Right lobe of liver (tissue), 6 donors: ENCODE data around the gene MT1A. TPM values are rescaled to one million over a fixed set of nuclear protein-coding genes. Genes with fewer than 3 reads are reported as not detected.

Experiments used
- ATAC-seq, 4 donors: fragments of 200-7000 bp; cut with Tn5 transposase; one replicate each; pipeline ENCODE4 v1.9.1; 2020; ENCODE audit warnings: mild to moderate bottlenecking in 4 of 4, moderate library complexity in 4 of 4
- DNase-seq, 3 donors: peaks; one replicate each; pipeline ENCODE4 v3.0.0-alpha.2; 2020
- H3K27ac ChIP-seq, 3 donors: fragments of 200-600 bp; one replicate each; pipeline ENCODE4 v1.8.0; 2022
- H3K27me3 ChIP-seq, 2 donors: fragments of 200-600 bp; one replicate each; pipeline ENCODE4 v1.8.0; 2022
- H3K36me3 ChIP-seq, 4 donors: fragments of 200-600 bp; sonication (generic) in 1 of 4; one replicate each; pipeline versions ENCODE4 v1.5.1 to v1.8.0; 2017 to 2022; ENCODE audit warnings: control low read depth in 1 of 4
- H3K4me1 ChIP-seq, 4 donors: fragments of 200-600 bp; sonication (generic) in 1 of 4; one replicate each; pipeline versions ENCODE4 v1.5.1 to v1.8.0; 2017 to 2022; ENCODE audit warnings: control low read depth in 1 of 4
- H3K4me3 ChIP-seq, 3 donors: fragments of 200-600 bp; one replicate each; pipeline ENCODE4 v1.8.0; 2022
- H3K9me3 ChIP-seq, 4 donors: fragments of 200-600 bp; sonication (generic) in 1 of 4; one replicate each; pipeline versions ENCODE4 v1.5.1 to v1.8.0; 2017 to 2022; ENCODE audit warnings: control low read depth in 1 of 4
- CTCF ChIP-seq, 4 donors: fragments of 200-600 bp in 3 of 4; fragments of 450-650 bp in 1 of 4; IDR thresholded peaks; one replicate each; pipeline versions ENCODE4 v1.5.1 to v1.8.0; 2016 to 2022; ENCODE audit warnings: antibody characterized with exemption in 4 of 4, mild to moderate bottlenecking in 2 of 4
- POLR2A ChIP-seq: fragments of 450-650 bp; IDR thresholded peaks from one replicate; pipeline ENCODE4 v1.6.1; 2017; ENCODE audit warnings: antibody characterized with exemption, mild to moderate bottlenecking
- WGBS: methylation state at CpG from one replicate; pipeline ENCODE4 v1.1.6; 2018; ENCODE audit warnings: low coverage, low lambda C conversion rate; ENCODE audit not compliant: insufficient coverage; ENCODE audit errors: missing lambda C conversion rate; 5-methylcytosine and 5-hydroxymethylcytosine counted together
- intact Hi-C, 2 donors: fragments of 100-400 bp; cut with DNase I; formaldehyde crosslinking; loops; one replicate each; pipeline versions ENCODE4 v1.11.2 to v1.14.1; 2022
- total RNA-seq, 6 experiments: library from RNA; depleted of rRNA in 2 of 6; stranded (reverse); fragments of >200 nt in 2 of 6; fragmentation: NEBNext Ultra II Directional in 3 of 6; extraction: Animal tissue kit (Norgen Biotek cat#: 25700) in 3 of 6; gene quantifications; one replicate each; pipeline versions ENCODE4 v1.1.0 to v1.2.4, GENCODE V29; 2016 to 2023
- donor health status: DM: no; HTN: yes; CAD: no.
- donor health status: DM: no; HTN: no; CAD: no.
- donor health status: DM: no; HTN: no; CAD: no.
- donor health status: DM: no; HTN: yes; CAD: no.
- donor health status: DM: no; HTN: yes; CAD: no.

Gene MT1A
- total RNA-seq, 6 experiments from 2014 or later = 34.9 to 161 (median 110) TPM

- no peaks in the 10 kb centered on the region for H3K27me3 ChIP-seq
- peak within 1 kb of the TSS; percentile 54 to 82 (median 71) for H3K4me3 ChIP-seq
- peak within 1 kb of the TSS; percentile 74 to 83 (median 76) for H3K27ac ChIP-seq
- no peaks in the 10 kb centered on the region for H3K9me3 ChIP-seq
- H3K36me3 ChIP-seq = peaks cover 0 to 5% (median 0%) of the 10 kb centered on the region in 4 donors
- peak; percentile 97 to 99 (median 97) for DNase-seq
- 0% methylated on average over 16 of the region's 49 CpGs for WGBS
- intact Hi-C loops = no loop called here
- TF ChIP-seq CTCF (IDR thresholded peaks at IDR 0.05) = no peak
- peak; percentile 97 for TF ChIP-seq POLR2A
- H3K4me1 ChIP-seq = peaks cover 0 to 21% (median 5%) of the 10 kb centered on the region in 4 donors
- peak; percentile 78 to 90 (median 82) for ATAC-seq
These were observed 43.7 kb downstream of the MT1A start, which contains the start of gene MT1X for GRCh38 chr16:56681939-56682702. Gene MT1X (plus strand): TSS chr16:56682470. CDS start chr16:56682541, 71 bp downstream.

- intact Hi-C loops = no loop called here
- TF ChIP-seq POLR2A = peak; percentile 84
- TF ChIP-seq CTCF (IDR thresholded peaks at IDR 0.05) = no peak
- ATAC-seq (peak in 3 of 4 donors; percentile 0 to 4 (median 1)), DNase-seq (peak in 1 of 3 donors; percentile 63)
- Histone ChIP-seq H3K27ac (peak overlapping the region; percentile 74 to 83 (median 76)), H3K36me3 (peaks cover 0 to 5% (median 0%) of the 10 kb centered on the region in 4 donors), H3K9me3 (no peaks in the 10 kb centered on the region), H3K4me1 (peaks cover 0 to 21% (median 5%) of the 10 kb centered on the region in 4 donors), H3K27me3 (no peaks in the 10 kb centered on the region), H3K4me3 (peak overlapping the region; percentile 54 to 82 (median 71))
- 6% methylated on average over 3 of the region's 8 CpGs for WGBS
These were observed 44.4 kb downstream of the MT1A start for GRCh38 chr16:56682703-56683397.

GRCh38 chr16:56683424-56684172 lies 45.1 kb downstream of the MT1A start:
- Histone ChIP-seq H3K4me3 (peak overlapping the region; percentile 54 to 82 (median 71)), H3K27ac (peak overlapping the region; percentile 74 to 83 (median 76)), H3K27me3 (no peaks in the 10 kb centered on the region), H3K4me1 (peaks cover 0 to 21% (median 5%) of the 10 kb centered on the region in 4 donors), H3K9me3 (no peaks in the 10 kb centered on the region), H3K36me3 (peaks cover 0 to 5% (median 0%) of the 10 kb centered on the region in 4 donors)
- ATAC-seq = peak in 2 of 4 donors; percentile 1 to 7
- TF ChIP-seq CTCF (IDR thresholded peaks at IDR 0.05) = no peak
- peak; percentile 21 for TF ChIP-seq POLR2A
- intact Hi-C loops = no loop called here
- 28% methylated on average over 4 of the region's 5 CpGs for WGBS
- peak in 2 of 3 donors; percentile 60 to 73 for DNase-seq

GRCh38 chr16:56684256-56684925 lies 45.9 kb downstream of the MT1A start:
- ATAC-seq = peak; percentile 16 to 45 (median 28)
- no peak for TF ChIP-seq CTCF (IDR thresholded peaks at IDR 0.05)
- peak; percentile 81 for TF ChIP-seq POLR2A
- peak; percentile 42 to 82 (median 74) for DNase-seq
- no peaks in the 10 kb centered on the region for H3K27me3 ChIP-seq
- H3K36me3 ChIP-seq = peaks cover 0 to 5% (median 0%) of the 10 kb centered on the region in 4 donors
- H3K27ac ChIP-seq = peak overlapping the region; percentile 47 to 83 (median 76)
- no peaks in the 10 kb centered on the region for H3K9me3 ChIP-seq
- H3K4me3 ChIP-seq = peak overlapping the region in 2 of 3 donors; percentile 71 to 82
- peaks cover 0 to 21% (median 5%) of the 10 kb centered on the region in 4 donors for H3K4me1 ChIP-seq
- 44% methylated on average over 3 of the region's 4 CpGs for WGBS
- intact Hi-C loops = no loop called here
